Gastroesophageal sphincter (tissue), 3 donors: ENCODE results near the gene MAPK7.

Source experiments
- EP300 ChIP-seq: sonication (generic); formaldehyde crosslinking; IDR thresholded peaks from one replicate; pipeline ENCODE4 v1.6.1; 2017; ENCODE audit warnings: antibody characterized with exemption, mild to moderate bottlenecking
- POLR2AphosphoS5 ChIP-seq: sonication (generic); formaldehyde crosslinking; IDR thresholded peaks from one replicate; pipeline ENCODE4 v1.6.1; 2017; ENCODE audit warnings: antibody characterized with exemption
- TF ChIP-seq, protein P1 (sequence below), 4 experiments: fragments of 200-600 bp in 2 of 4; fragments of 450-650 bp in 2 of 4; sonication (generic) in 1 of 4; IDR thresholded peaks; one replicate each; pipeline ENCODE4 v1.5.1; 2017 to 2019; ENCODE audit warnings: antibody characterized with exemption in 4 of 4, mild to moderate bottlenecking in 2 of 4, moderate library complexity in 2 of 4

GRCh38 chr17:19385521-19385983, 7.3 kb downstream of the MAPK7 start:
- TF ChIP-seq, protein P1, sequence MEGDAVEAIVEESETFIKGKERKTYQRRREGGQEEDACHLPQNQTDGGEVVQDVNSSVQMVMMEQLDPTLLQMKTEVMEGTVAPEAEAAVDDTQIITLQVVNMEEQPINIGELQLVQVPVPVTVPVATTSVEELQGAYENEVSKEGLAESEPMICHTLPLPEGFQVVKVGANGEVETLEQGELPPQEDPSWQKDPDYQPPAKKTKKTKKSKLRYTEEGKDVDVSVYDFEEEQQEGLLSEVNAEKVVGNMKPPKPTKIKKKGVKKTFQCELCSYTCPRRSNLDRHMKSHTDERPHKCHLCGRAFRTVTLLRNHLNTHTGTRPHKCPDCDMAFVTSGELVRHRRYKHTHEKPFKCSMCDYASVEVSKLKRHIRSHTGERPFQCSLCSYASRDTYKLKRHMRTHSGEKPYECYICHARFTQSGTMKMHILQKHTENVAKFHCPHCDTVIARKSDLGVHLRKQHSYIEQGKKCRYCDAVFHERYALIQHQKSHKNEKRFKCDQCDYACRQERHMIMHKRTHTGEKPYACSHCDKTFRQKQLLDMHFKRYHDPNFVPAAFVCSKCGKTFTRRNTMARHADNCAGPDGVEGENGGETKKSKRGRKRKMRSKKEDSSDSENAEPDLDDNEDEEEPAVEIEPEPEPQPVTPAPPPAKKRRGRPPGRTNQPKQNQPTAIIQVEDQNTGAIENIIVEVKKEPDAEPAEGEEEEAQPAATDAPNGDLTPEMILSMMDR (IDR thresholded peaks at IDR 0.05), result no peak
- TF ChIP-seq EP300, result no peak
- TF ChIP-seq POLR2AphosphoS5, result no peak
